Tibial nerve (tissue), 4 donors: ENCODE results near the gene LRSAM1. TPM values are rescaled to one million over a fixed set of nuclear protein-coding genes. Genes with fewer than 3 reads are reported as not detected.
A peak's percentile ranks its signal among the peaks of the same experiment; 100 is the strongest.

ENCODE experiments used
- DNase-seq, 2 donors: peaks; one replicate each; pipeline ENCODE4 v3.0.0-alpha.2; 2019; ENCODE audit warnings: low spot score in 2 of 2
- H3K27ac ChIP-seq, 4 donors: fragments of 200-600 bp; sonication (generic) in 3 of 4; one replicate each; pipeline ENCODE4 v1.5.1; 2017 to 2019; ENCODE audit warnings: mild to moderate bottlenecking in 1 of 4
- H3K27me3 ChIP-seq, 2 donors: fragments of 200-600 bp; sonication (generic) in 1 of 2; one replicate each; pipeline versions ENCODE4 v1.5.1 to v1.6.0; 2017 to 2019
- H3K36me3 ChIP-seq, 3 donors: fragments of 200-600 bp; sonication (generic); one replicate each; pipeline ENCODE4 v1.5.1; 2018 to 2019
- H3K4me1 ChIP-seq, 4 donors: fragments of 200-600 bp; sonication (generic) in 3 of 4; one replicate each; pipeline ENCODE4 v1.5.1; 2017 to 2019
- H3K4me3 ChIP-seq, 4 donors: fragments of 200-600 bp; sonication (generic) in 3 of 4; one replicate each; pipeline ENCODE4 v1.5.1; 2017 to 2019; ENCODE audit warnings: mild to moderate bottlenecking in 1 of 4, moderate library complexity in 1 of 4
- H3K9me3 ChIP-seq, 4 donors: fragments of 200-600 bp; sonication (generic) in 3 of 4; one replicate each; pipeline ENCODE4 v1.5.1; 2017 to 2019
- CTCF ChIP-seq, 5 experiments: fragments of 200-600 bp in 3 of 5; fragments of 450-650 bp in 2 of 5; sonication (generic) in 3 of 5; IDR thresholded peaks; one replicate each; pipeline ENCODE4 v1.5.1; 2016 to 2019; ENCODE audit warnings: antibody characterized with exemption in 5 of 5, mild to moderate bottlenecking in 3 of 5, moderate library complexity in 2 of 5
- EP300 ChIP-seq, 2 donors: sonication (generic); formaldehyde crosslinking; IDR thresholded peaks; one replicate each; pipeline ENCODE4 v1.6.1; 2017; ENCODE audit warnings: antibody characterized with exemption in 2 of 2, mild to moderate bottlenecking in 1 of 2
- POLR2A ChIP-seq, 2 donors: fragments of 450-650 bp; IDR thresholded peaks; one replicate each; pipeline ENCODE4 v1.6.1; 2017; ENCODE audit warnings: antibody characterized with exemption in 2 of 2, mild to moderate bottlenecking in 2 of 2, moderate library complexity in 2 of 2
- WGBS, 2 donors: methylation state at CpG; one replicate each; pipeline ENCODE4 v1.1.5; 2018; 5-methylcytosine and 5-hydroxymethylcytosine counted together
- total RNA-seq, 4 donors: library from RNA; depleted of rRNA; stranded (reverse); fragments of >200 nt; gene quantifications; one replicate each; pipeline ENCODE4 v1.1.0, GENCODE V29; 2016

Gene LRSAM1
- total RNA-seq, 4 donors from 2014 or later: 18.8 to 44.1 (median 28.3) TPM

GRCh38 chr9:127506814-127507750 lies 55.8 kb downstream of the LRSAM1 start:
- no peak overlapping the region for H3K4me3 ChIP-seq
- no peak for DNase-seq
- H3K27ac ChIP-seq: peak overlapping the region in 3 of 4 donors; percentile 7 to 65 (median 63)

GRCh38 chr9:127507751-127508648 lies 56.7 kb downstream of the LRSAM1 start:
- 88% methylated on average over 28 to 31 of the region's 40 CpGs for WGBS, 2 donors
- Histone ChIP-seq H3K27ac (no peak overlapping the region), H3K4me1 (peaks cover 0 to 27% (median 3%) of the 10 kb centered on the region in 4 donors), H3K36me3 (peaks cover 0 to 96% (median 2%) of the 10 kb centered on the region in 3 donors), H3K27me3 (no peaks in the 10 kb centered on the region), H3K4me3 (no peak overlapping the region), H3K9me3 (no peaks in the 10 kb centered on the region)
- DNase-seq: no peak
- no peak for TF ChIP-seq EP300 (IDR thresholded peaks at IDR 0.05)
- no peak for TF ChIP-seq CTCF (IDR thresholded peaks at IDR 0.05)

More at GRCh38 chr9:127506814-127507750, 55.8 kb downstream of the LRSAM1 start:
- TF ChIP-seq CTCF (IDR thresholded peaks at IDR 0.05) (no peak), POLR2A (IDR thresholded peaks at IDR 0.05) (no peak), EP300 (IDR thresholded peaks at IDR 0.05) (no peak)
- H3K36me3 ChIP-seq: peaks cover 0 to 95% (median 2%) of the 10 kb centered on the region in 3 donors
- no peaks in the 10 kb centered on the region for H3K27me3 ChIP-seq
- 75 to 77% methylated on average over 27 of the region's 42 CpGs for WGBS, 2 donors
- H3K4me1 ChIP-seq: peaks cover 0 to 27% (median 3%) of the 10 kb centered on the region in 4 donors
- no peaks in the 10 kb centered on the region for H3K9me3 ChIP-seq

- no peak overlapping the region for H3K4me3 ChIP-seq
- no peaks in the 10 kb centered on the region for H3K27me3 ChIP-seq
- H3K9me3 ChIP-seq: no peaks in the 10 kb centered on the region
- TF ChIP-seq CTCF (IDR thresholded peaks at IDR 0.05) (no peak), EP300 (IDR thresholded peaks at IDR 0.05) (no peak), POLR2A (IDR thresholded peaks at IDR 0.05) (no peak)
- DNase-seq: no peak
- peaks cover 0 to 27% (median 3%) of the 10 kb centered on the region in 4 donors for H3K4me1 ChIP-seq
- no peak overlapping the region for H3K27ac ChIP-seq
- H3K36me3 ChIP-seq: peaks cover 0 to 96% (median 2%) of the 10 kb centered on the region in 3 donors
- 84 to 91% methylated on average over 15 to 19 of the region's 19 CpGs for WGBS, 2 donors
Observed at GRCh38 chr9:127508901-127509260, 57.6 kb downstream of the LRSAM1 start.

GRCh38 chr9:127509261-127509954 lies 58.1 kb downstream of the LRSAM1 start:
- Histone ChIP-seq H3K4me3 (no peak overlapping the region), H3K36me3 (peaks cover 0 to 97% (median 2%) of the 10 kb centered on the region in 3 donors), H3K4me1 (peaks cover 0 to 25% (median 3%) of the 10 kb centered on the region in 4 donors), H3K27ac (peak overlapping the region in 2 of 4 donors; percentile 1 to 57), H3K9me3 (no peaks in the 10 kb centered on the region), H3K27me3 (no peaks in the 10 kb centered on the region)
- no peak for DNase-seq
- 69 to 74% methylated on average over 13 of the region's 13 CpGs for WGBS, 2 donors
- TF ChIP-seq CTCF (IDR thresholded peaks at IDR 0.05): no peak
- TF ChIP-seq POLR2A (IDR thresholded peaks at IDR 0.05): no peak
- TF ChIP-seq EP300 (IDR thresholded peaks at IDR 0.05): no peak
